Thymus (tissue), 11 donors: ENCODE results near the gene ACYP2. TPM values are rescaled to one million over a fixed set of nuclear protein-coding genes. Genes with fewer than 3 reads are reported as not detected.

Source experiments
- DNase-seq, 9 donors: peaks; one replicate each; pipeline ENCODE4 v3.0.0-alpha.2; 2013; ENCODE audit warnings: low spot score in 9 of 9, low read depth in 6 of 9, missing footprints in 1 of 9
- H3K27ac ChIP-seq, 2 donors: one replicate each; pipeline ENCODE4 v1.5.1; 2013; ENCODE audit warnings: control low read depth in 1 of 2, low read depth in 1 of 2, low read length in 1 of 2, mild to moderate bottlenecking in 1 of 2, moderate library complexity in 1 of 2
- H3K27me3 ChIP-seq, 2 donors: one replicate each; pipeline ENCODE4 v1.5.1; 2013; ENCODE audit warnings: low read length in 1 of 2; ENCODE audit not compliant: control insufficient read depth in 2 of 2, insufficient read depth in 1 of 2
- H3K36me3 ChIP-seq, 2 donors: one replicate each; pipeline ENCODE4 v1.5.1; 2013; ENCODE audit warnings: low read length in 1 of 2, mild to moderate bottlenecking in 1 of 2, moderate library complexity in 1 of 2; ENCODE audit not compliant: control insufficient read depth in 2 of 2, insufficient read depth in 2 of 2
- H3K4me1 ChIP-seq, 2 donors: one replicate each; pipeline ENCODE4 v1.5.1; 2013; ENCODE audit warnings: low read length in 2 of 2; ENCODE audit not compliant: control insufficient read depth in 2 of 2, insufficient read depth in 2 of 2
- H3K4me3 ChIP-seq, 2 donors: one replicate each; pipeline ENCODE4 v1.5.1; 2013; ENCODE audit warnings: low read length in 2 of 2, control low read depth in 1 of 2, mild to moderate bottlenecking in 1 of 2
- H3K9me3 ChIP-seq, 2 donors: one replicate each; pipeline ENCODE4 v1.5.1; 2013; ENCODE audit warnings: low read length in 1 of 2, mild to moderate bottlenecking in 1 of 2; ENCODE audit not compliant: control insufficient read depth in 2 of 2, insufficient read depth in 1 of 2
- WGBS: extraction: QIAGEN DNeasy Blood & Tissue Kit; methylation state at CpG from one replicate; pipeline ENCODE4 v1.1.7; 2013; 5-methylcytosine and 5-hydroxymethylcytosine counted together
- polyA plus RNA-seq: library from polyadenylated mRNA; stranded (reverse); fragments of 200-250 nt; gene quantifications from one replicate; pipeline ENCODE4 v1.2.3, GENCODE V29; 2013
- total RNA-seq: library from RNA; stranded (reverse); fragments of 120-200 nt; gene quantifications from one replicate; pipeline ENCODE4 v1.2.4, GENCODE V29; 2013
- donor health status: healthy.

The ACYP2 gene
- total and polyA plus RNA-seq, 2 donors = 9.6 to 32.6 TPM

DNA sequence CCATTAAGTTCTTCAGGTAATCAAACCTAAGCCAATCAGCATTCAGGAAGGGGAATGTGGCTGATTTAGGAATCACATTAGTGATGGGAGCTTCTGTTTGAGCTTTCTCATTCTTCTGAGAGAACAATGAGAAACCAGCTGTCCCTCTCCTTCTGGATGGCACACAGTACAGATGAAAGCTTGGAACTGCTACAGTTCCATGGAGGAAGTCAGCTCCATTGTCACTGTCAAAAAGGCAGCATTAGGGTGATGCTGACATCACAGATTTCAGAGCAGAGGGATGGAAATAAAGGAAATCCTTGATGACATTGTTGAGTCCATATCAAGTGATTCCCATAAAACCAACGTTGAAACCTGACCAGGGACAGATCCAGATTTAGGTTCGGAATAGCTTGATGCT is 36.1 kb upstream of the ACYP2 start:
- H3K9me3 ChIP-seq = no peaks in the 10 kb centered on the region
- 89% methylated on average over 2 of the region's 2 CpGs for WGBS
- no peaks in the 10 kb centered on the region for H3K27me3 ChIP-seq

GRCh38 chr2:54081574-54081973 is 33.8 kb upstream of the ACYP2 start:
- H3K4me1 ChIP-seq = no peaks in the 10 kb centered on the region
- H3K27ac ChIP-seq = no peak overlapping the region
- WGBS = 92% methylated on average over 6 of the region's 6 CpGs
- H3K9me3 ChIP-seq = no peaks in the 10 kb centered on the region
- no peaks in the 10 kb centered on the region for H3K36me3 ChIP-seq
- H3K4me3 ChIP-seq = no peak overlapping the region
- no peaks in the 10 kb centered on the region for H3K27me3 ChIP-seq
- no peak for DNase-seq

More for the DNA sequence above, 36.1 kb upstream of the ACYP2 start:
- H3K36me3 ChIP-seq = no peaks in the 10 kb centered on the region
- no peak for DNase-seq
- H3K4me1 ChIP-seq = no peaks in the 10 kb centered on the region
- no peak overlapping the region for H3K27ac ChIP-seq
- H3K4me3 ChIP-seq = no peak overlapping the region

DNA sequence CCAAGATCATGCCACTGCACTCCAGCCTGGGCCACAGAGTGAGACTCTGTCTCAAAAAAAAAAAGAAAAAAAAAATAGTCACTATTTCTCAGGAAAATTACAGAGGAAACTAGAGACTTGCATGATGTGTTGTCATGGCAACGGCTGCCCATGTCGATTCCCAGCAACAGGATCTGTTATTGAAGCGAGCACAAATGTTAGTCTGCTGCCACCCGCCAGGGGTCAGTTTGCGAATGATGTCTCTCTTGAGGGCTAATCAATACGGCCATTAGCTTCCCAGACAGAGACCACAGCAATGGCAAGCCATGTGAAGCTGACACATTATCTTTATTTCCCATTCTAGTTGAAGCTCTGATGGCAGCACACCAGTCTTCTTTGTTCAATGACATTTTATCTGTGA is 32.4 kb upstream of the ACYP2 start:
- Histone ChIP-seq H3K9me3 (no peaks in the 10 kb centered on the region), H3K27ac (no peak overlapping the region), H3K27me3 (no peaks in the 10 kb centered on the region), H3K36me3 (no peaks in the 10 kb centered on the region), H3K4me3 (no peak overlapping the region), H3K4me1 (no peaks in the 10 kb centered on the region)
- WGBS = 96% methylated on average over 6 of the region's 6 CpGs
- DNase-seq = no peak

GRCh38 chr2:54083445-54083844 is 32.0 kb upstream of the ACYP2 start:
- Histone ChIP-seq H3K27me3 (no peaks in the 10 kb centered on the region), H3K4me1 (peaks cover 0 to 3% of the 10 kb centered on the region in 2 donors)
- 99% methylated on average over 1 of the region's 1 CpG for WGBS

DNA sequence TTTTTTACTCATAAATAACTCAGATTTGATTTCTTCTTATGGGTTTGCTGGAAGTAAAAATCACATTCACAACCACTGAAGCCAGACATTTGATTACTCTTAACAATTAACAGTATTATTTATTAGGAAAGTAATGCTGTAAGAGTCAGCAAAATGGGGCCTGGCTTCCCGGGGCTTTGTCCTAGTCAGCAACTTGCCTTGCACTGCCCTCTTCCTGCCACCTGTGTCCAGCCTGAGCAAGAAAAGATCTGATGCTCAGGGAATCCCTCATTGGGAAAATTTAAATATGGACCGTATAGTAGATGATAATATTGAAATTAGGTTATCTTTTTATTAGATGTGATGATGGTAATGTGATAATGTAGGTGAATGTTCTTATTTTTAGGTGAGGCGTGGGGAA is 30.8 kb upstream of the ACYP2 start:
- WGBS = 93% methylated on average over 3 of the region's 3 CpGs
- Histone ChIP-seq H3K27me3 (no peaks in the 10 kb centered on the region), H3K36me3 (no peaks in the 10 kb centered on the region), H3K27ac (no peak overlapping the region), H3K9me3 (no peaks in the 10 kb centered on the region), H3K4me1 (peaks cover 0 to 3% of the 10 kb centered on the region in 2 donors), H3K4me3 (no peak overlapping the region)
- no peak for DNase-seq

More at GRCh38 chr2:54083445-54083844, 32.0 kb upstream of the ACYP2 start:
- Histone ChIP-seq H3K9me3 (no peaks in the 10 kb centered on the region), H3K4me3 (no peak overlapping the region), H3K27ac (no peak overlapping the region), H3K36me3 (no peaks in the 10 kb centered on the region)
- no peak for DNase-seq

DNA sequence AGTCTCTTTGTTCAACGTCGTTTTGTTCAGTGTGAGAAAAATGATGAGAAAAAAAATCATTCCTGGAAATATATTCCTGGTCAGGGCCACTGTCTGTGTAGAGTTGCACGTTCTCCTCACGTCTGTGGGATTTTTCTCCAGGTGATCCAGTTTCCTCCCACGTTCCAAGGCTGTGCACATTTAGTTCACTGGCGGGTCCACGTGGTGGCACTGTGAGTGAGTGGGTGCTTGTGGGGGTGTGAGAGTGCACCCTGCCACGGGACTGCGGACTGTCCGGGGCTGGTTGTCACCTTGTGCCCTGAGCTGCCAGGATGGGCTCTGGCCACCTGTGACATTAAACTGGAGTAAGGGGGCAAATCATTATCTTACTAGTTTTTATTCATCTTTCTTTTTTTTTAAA is 30.3 kb upstream of the ACYP2 start:
- peaks cover 0 to 3% of the 10 kb centered on the region in 2 donors for H3K4me1 ChIP-seq
- DNase-seq = no peak
- no peak overlapping the region for H3K4me3 ChIP-seq
- no peaks in the 10 kb centered on the region for H3K27me3 ChIP-seq
- H3K27ac ChIP-seq = no peak overlapping the region
- no peaks in the 10 kb centered on the region for H3K9me3 ChIP-seq
- H3K36me3 ChIP-seq = no peaks in the 10 kb centered on the region
- WGBS = 94% methylated on average over 10 of the region's 10 CpGs

DNA sequence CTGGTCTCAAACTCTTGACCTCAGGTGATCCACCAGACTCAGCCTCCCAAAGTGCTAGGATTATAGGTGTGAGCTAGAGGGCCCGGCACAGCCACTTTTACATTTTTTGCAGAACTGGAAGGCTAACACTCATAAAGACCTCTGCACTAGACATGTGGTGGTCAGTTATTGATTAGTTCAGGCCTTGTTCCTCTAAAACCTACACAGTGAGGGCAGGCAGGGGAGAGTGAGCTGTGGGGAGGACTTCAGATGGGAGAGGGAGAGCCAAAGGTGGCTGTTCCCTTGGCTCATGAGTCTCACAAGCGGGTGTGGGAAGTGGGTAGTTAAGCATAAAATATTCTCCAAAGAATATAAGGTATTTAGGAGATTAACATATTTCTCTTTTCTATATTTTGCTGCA is 29.3 kb upstream of the ACYP2 start:
- DNase-seq = no peak
- WGBS = 97% methylated on average over 2 of the region's 2 CpGs

GRCh38 chr2:54088191-54088634 is 27.2 kb upstream of the ACYP2 start:
- WGBS = 98% methylated on average over 5 of the region's 5 CpGs
- Histone ChIP-seq H3K4me1 (peaks cover 8 to 12% of the 10 kb centered on the region in 2 donors), H3K27ac (no peak overlapping the region), H3K27me3 (no peaks in the 10 kb centered on the region), H3K9me3 (no peaks in the 10 kb centered on the region), H3K4me3 (no peak overlapping the region), H3K36me3 (no peaks in the 10 kb centered on the region)
- no peak for DNase-seq

More for the DNA sequence above, 29.3 kb upstream of the ACYP2 start:
- no peak overlapping the region for H3K4me3 ChIP-seq
- H3K4me1 ChIP-seq = peaks cover 0 to 3% of the 10 kb centered on the region in 2 donors
- H3K9me3 ChIP-seq = no peaks in the 10 kb centered on the region
- no peak overlapping the region for H3K27ac ChIP-seq
- H3K27me3 ChIP-seq = no peaks in the 10 kb centered on the region
- H3K36me3 ChIP-seq = no peaks in the 10 kb centered on the region

- H3K36me3 ChIP-seq = no peaks in the 10 kb centered on the region
- peaks cover 8 to 12% of the 10 kb centered on the region in 2 donors for H3K4me1 ChIP-seq
- no peaks in the 10 kb centered on the region for H3K27me3 ChIP-seq
- no peak overlapping the region for H3K4me3 ChIP-seq
- no peak for DNase-seq
- WGBS = 97% methylated on average over 2 of the region's 2 CpGs
- H3K27ac ChIP-seq = no peak overlapping the region
- H3K9me3 ChIP-seq = no peaks in the 10 kb centered on the region
Observed at GRCh38 chr2:54088719-54089118, 26.7 kb upstream of the ACYP2 start.
